Psoas muscle (tissue), 8 donors: ENCODE measurements around the gene MACO1. TPM values are rescaled to one million over a fixed set of nuclear protein-coding genes. Genes with fewer than 3 reads are reported as not detected.

Experiments
- ATAC-seq, 4 donors: fragments of 200-7000 bp; cut with Tn5 transposase; one replicate each; pipeline ENCODE4 v1.9.1; 2020; ENCODE audit warnings: moderate library complexity in 3 of 4, mild to moderate bottlenecking in 2 of 4
- DNase-seq, 2 donors: peaks; one replicate each; pipeline ENCODE4 v3.0.0-alpha.2; 2020
- H3K27ac ChIP-seq: fragments of 200-600 bp; one replicate; pipeline ENCODE4 v1.8.0; 2022
- H3K27me3 ChIP-seq, 3 donors: fragments of 200-600 bp in 1 of 3; one replicate each; pipeline versions ENCODE4 v1.6.1 to v1.8.0; 2013 to 2022; ENCODE audit warnings: low read length in 2 of 3, mild to moderate bottlenecking in 2 of 3, moderate library complexity in 1 of 3; ENCODE audit not compliant: insufficient read depth in 3 of 3
- H3K36me3 ChIP-seq, 2 donors: fragments of 200-600 bp in 1 of 2; one replicate each; pipeline versions ENCODE4 v1.6.1 to v1.8.0; 2013 to 2022; ENCODE audit warnings: low read depth in 1 of 2, mild to moderate bottlenecking in 1 of 2, moderate library complexity in 1 of 2; ENCODE audit not compliant: insufficient read depth in 1 of 2
- H3K4me1 ChIP-seq: fragments of 200-600 bp; one replicate; pipeline ENCODE4 v1.8.0; 2022
- H3K4me3 ChIP-seq: fragments of 200-600 bp; one replicate; pipeline ENCODE4 v1.8.0; 2022; ENCODE audit warnings: mild to moderate bottlenecking
- H3K9me3 ChIP-seq: fragments of 200-600 bp; one replicate; pipeline ENCODE4 v1.8.0; 2022
- WGBS, 3 donors: extraction: QIAGEN DNeasy Blood & Tissue Kit; methylation state at CpG; one replicate each; pipeline versions ENCODE4 v1.1.6 to v1.1.7; 2013; 5-methylcytosine and 5-hydroxymethylcytosine counted together
- intact Hi-C, 2 donors: fragments of 100-400 bp; cut with DNase I; formaldehyde crosslinking; loops; one replicate each; pipeline versions ENCODE4 v1.11.0 to v1.14.2; 2022
- polyA plus RNA-seq, 3 donors: library from polyadenylated mRNA; stranded (reverse); fragments of 200-250 nt; gene quantifications; one replicate each; pipeline ENCODE4 v1.2.3, GENCODE V29; 2013
- total RNA-seq, 4 donors: library from RNA; stranded (reverse); fragmentation: NEBNext Ultra II Directional in 2 of 4; extraction: Animal tissue kit (Norgen Biotek cat#: 25700) in 2 of 4; gene quantifications; one replicate each; pipeline versions ENCODE4 v1.2.1 to v1.2.4, GENCODE V29; 2021 to 2023
- TF ChIP-seq, protein P1 (sequence below): fragments of 200-600 bp; IDR thresholded peaks from one replicate; pipeline ENCODE4 v1.8.0; 2022; ENCODE audit warnings: antibody characterized with exemption
- donor health status: healthy with polysubstance abuse.
- donor health status: DM: no; HTN: no; CAD: no; lungs with moderate emphysema.
- donor health status: Bipolar disorder and iron deficiency.
- donor health status: healthy.
- donor health status: DM: yes; HTN: yes; CAD: no.
- donor health status: DM: no; HTN: no; CAD: no.
- donor health status: DM: no; HTN: no; CAD: no.
- donor health status: DM: yes; HTN: yes; CAD: no.

The MACO1 gene
- total and polyA plus RNA-seq, 7 donors = 8.8 to 49.7 (median 31.1) TPM

DNA sequence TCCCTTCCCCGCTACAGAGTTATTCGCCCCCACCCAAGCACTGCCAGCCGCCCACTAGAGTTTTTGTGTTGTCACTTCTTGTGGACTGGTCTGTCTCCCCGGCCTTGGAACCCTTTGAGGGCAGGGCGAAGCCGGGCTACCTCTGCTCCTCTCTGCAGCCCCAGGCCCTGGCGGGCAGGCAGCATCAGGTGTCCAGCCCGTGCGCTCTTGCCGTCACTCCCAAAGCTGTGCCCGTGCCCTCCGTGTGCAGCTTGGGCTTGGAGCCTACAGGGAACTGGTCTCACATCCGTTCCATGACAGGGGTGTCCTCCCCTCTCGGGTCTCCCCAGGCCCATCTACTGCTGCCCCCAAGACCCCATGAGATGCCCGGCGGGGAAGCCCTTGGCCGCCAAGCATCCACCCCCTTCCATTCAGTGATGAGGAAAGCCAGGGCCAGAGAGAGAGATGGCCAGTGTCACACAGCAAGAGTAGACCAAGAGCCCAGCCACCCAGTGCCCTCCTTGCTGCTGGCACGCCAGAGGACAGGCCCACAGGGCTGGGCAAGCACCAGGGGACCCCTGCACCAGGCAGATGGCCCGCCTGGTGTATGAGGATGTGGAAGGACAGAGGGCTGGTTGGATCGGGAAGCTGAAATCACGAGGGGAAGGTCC lies 97.4 kb downstream of the MACO1 start:
- DNase-seq = no peak
- Histone ChIP-seq H3K4me1 (no peaks in the 10 kb centered on the region), H3K9me3 (no peaks in the 10 kb centered on the region), H3K27me3 (peaks cover 0 to 3% (median 0%) of the 10 kb centered on the region in 3 donors), H3K4me3 (no peak overlapping the region), H3K36me3 (no peaks in the 10 kb centered on the region), H3K27ac (no peak overlapping the region)
- no peak for ATAC-seq
- 91 to 95% (median 92%) methylated on average over 21 of the region's 21 CpGs for WGBS, 3 donors
- intact Hi-C loops = no loop called here
- TF ChIP-seq, protein P1, sequence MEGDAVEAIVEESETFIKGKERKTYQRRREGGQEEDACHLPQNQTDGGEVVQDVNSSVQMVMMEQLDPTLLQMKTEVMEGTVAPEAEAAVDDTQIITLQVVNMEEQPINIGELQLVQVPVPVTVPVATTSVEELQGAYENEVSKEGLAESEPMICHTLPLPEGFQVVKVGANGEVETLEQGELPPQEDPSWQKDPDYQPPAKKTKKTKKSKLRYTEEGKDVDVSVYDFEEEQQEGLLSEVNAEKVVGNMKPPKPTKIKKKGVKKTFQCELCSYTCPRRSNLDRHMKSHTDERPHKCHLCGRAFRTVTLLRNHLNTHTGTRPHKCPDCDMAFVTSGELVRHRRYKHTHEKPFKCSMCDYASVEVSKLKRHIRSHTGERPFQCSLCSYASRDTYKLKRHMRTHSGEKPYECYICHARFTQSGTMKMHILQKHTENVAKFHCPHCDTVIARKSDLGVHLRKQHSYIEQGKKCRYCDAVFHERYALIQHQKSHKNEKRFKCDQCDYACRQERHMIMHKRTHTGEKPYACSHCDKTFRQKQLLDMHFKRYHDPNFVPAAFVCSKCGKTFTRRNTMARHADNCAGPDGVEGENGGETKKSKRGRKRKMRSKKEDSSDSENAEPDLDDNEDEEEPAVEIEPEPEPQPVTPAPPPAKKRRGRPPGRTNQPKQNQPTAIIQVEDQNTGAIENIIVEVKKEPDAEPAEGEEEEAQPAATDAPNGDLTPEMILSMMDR = no peak

DNA sequence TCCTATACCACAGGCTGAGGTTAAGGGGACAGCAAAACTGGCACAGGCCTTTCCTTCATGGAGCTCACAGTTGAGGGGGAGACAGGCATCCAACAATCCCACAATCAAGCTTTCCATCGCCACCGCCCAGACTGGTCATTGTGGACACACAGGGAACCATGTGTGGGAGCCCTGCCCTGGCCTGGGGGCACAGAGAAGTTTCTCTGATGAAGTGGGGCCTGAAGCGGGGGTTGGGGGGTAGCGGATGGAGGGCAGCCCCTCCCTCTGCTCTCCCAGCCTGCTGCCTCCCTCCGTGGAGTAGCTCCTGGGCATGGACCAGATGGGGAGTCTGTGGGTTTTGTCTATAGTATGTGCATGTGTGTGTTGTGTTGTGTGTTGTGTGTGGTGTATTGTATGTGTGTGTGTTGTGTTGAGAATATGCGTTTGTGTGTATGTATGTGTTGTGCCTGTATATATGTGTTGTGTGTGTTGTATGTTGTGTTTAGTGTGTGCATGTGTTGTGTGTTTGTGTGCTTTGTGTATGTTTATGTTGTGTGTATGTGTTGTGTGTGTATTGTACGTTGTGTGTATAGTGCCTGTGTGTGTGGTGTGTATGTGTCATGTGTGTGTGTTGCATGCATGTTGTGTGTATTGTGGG lies 98.3 kb downstream of the MACO1 start:
- no peak overlapping the region for H3K4me3 ChIP-seq
- no peak overlapping the region for H3K27ac ChIP-seq
- intact Hi-C loops = no loop called here
- DNase-seq (no peak), ATAC-seq (no peak)
- H3K9me3 ChIP-seq = no peaks in the 10 kb centered on the region
- 87 to 93% (median 89%) methylated on average over 7 of the region's 7 CpGs for WGBS, 3 donors
- no peaks in the 10 kb centered on the region for H3K36me3 ChIP-seq
- peaks cover 0 to 3% (median 0%) of the 10 kb centered on the region in 3 donors for H3K27me3 ChIP-seq
- TF ChIP-seq, protein P1 = no peak
- H3K4me1 ChIP-seq = no peaks in the 10 kb centered on the region

- 88 to 93% (median 91%) methylated on average over 16 to 18 of the region's 18 CpGs for WGBS, 3 donors
- Histone ChIP-seq H3K4me1 (no peaks in the 10 kb centered on the region), H3K4me3 (no peak overlapping the region), H3K27me3 (peaks cover 0 to 3% (median 0%) of the 10 kb centered on the region in 3 donors), H3K36me3 (no peaks in the 10 kb centered on the region), H3K9me3 (no peaks in the 10 kb centered on the region), H3K27ac (no peak overlapping the region)
- intact Hi-C loops = no loop called here
- TF ChIP-seq, protein P1 = no peak
- no peak for DNase-seq
- no peak for ATAC-seq
Measured at GRCh38 chr1:25529518-25530185, 99.0 kb downstream of the MACO1 start.

DNA sequence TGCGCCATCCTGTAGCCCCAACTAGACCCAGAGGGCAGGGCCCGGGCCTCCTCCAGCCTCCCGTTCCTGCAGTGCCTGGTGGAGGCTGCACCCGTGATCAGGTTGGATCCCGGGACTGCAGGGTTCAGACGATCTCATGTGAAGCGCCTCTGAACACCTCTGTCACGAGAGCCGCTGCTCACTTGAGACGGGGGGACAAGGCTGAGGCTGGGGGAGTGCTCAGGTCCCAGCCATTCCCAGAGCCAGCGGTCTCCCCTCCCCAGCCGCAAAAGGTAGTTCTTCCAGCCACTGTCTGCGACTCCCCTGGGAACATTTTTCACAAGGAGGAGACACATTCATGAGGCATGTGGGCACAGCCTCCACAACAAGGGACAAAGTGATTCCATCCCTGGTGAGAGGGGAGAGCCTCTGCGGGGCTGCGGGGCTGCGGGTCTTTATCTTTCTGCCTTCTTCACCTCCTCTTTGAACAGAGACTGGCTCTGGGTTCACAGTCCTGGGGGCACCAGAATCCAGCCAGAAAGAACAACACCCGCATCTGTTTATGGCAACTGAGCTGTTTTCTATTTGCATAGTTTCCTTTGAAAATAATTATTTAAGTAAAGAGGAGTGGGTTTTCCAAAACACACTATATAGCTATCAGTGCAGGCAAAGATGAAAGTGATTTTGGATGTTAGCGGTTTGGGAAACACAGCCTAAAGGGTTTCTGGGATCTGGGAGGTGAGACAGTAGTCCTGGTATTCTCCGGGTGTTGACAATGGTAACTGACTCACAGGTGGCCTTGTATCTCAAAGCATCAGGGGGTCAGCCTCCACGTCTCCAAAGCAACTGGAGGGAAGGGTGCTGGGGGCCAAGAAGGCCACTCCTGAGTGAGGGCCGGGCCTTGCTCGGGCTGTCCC lies 99.7 kb downstream of the MACO1 start:
- TF ChIP-seq, protein P1 = no peak
- ATAC-seq = peak in 3 of 4 donors; percentile 5 to 18 (median 15)
- DNase-seq = no peak
- intact Hi-C loops = no loop called here
- Histone ChIP-seq H3K4me3 (no peak overlapping the region), H3K27me3 (no peaks in the 10 kb centered on the region), H3K36me3 (no peaks in the 10 kb centered on the region), H3K4me1 (no peaks in the 10 kb centered on the region), H3K27ac (no peak overlapping the region), H3K9me3 (no peaks in the 10 kb centered on the region)
- 90 to 93% (median 91%) methylated on average over 22 of the region's 22 CpGs for WGBS, 3 donors
